Measurements from ENCODE around the gene TMEM191C.
A peak's percentile ranks its signal among the peaks of the same experiment; 100 is the strongest.
"Not testable (repeated sequence)": the region's sequence is repeated elsewhere in the genome, so short reads cannot be mapped to it uniquely, and the experiment has no call there.

Gene TMEM191C

DNA sequence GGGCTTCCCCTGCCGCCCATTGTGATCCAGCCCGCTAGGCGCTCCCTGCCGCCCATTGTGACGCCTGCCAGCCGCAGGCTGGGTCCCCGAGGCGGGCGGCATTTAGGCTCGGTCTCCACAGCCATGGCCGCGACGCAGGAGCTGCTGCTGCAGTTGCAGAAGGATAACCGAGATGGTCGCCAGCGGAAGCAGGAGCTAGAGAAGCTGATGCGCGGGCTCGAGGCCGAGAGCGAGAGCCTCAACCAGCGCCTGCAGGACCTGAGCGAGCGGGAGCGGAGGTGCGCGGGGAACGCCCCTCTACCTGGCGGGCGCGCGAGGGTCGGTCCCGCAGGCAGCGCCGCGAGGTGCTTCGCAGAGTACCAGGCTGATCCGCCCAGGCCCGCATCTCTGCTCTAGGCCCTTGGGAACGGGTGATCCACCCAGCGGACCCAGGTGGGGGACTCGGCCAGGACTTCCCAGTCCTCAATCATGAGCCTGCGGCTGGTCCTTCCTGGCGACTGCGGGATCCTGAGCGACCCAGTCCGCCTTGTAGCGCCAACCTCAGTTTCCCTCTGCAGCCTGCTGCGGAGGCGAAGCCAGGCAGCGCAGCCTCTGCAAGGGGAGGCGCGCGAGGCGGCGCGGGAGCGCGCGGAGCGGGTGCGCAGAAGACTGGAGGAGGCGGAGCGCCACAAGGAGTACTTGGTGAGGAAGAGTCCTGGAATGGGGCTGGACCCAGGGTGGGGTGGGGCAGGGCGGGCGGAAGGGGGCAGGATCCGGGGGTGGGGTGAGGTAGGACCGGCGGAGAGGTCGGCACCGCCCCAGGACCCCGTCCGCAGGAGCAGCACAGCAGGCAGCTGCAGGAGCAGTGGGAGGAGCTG lies at the start of gene TMEM191C:
Gene TMEM191C (plus strand): TSS at position 51 of the 857 bp plus-strand sequence. CDS start 73 bp downstream, at position 124.
- not testable (repeated sequence) for DNase-seq (ENCODE audit: low read depth in 3 of 3)

DNA sequence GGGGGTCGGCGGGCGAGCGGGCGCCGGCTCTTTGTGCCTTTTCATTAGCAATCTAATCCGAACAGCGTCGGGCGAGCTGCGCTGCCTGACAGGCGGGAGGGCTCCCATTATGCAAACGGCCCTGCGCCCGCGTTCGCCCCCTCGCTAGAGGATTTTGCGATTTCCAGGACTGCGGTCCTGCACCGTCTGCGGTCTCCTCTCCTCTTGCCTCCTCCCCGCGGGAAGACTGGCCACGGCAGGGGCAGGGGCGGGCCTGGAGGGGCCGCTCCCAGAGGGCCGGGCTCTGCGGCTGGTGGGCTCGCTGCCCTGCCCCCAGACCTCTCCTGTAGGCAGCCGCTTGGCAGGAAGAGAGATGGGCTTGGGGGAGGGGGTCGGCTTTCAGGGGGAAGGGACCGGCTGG lies 49.3 kb upstream of the TMEM191C start:
- peak in 1 of 3 donors; percentile 12 for DNase-seq (ENCODE audit: low read depth in 3 of 3)

- DNase-seq (ENCODE audit: low read depth in 3 of 3), result not testable (repeated sequence)
These were observed 48.1 kb upstream of the TMEM191C start for GRCh38 chr22:21418974-21419638.

DNA sequence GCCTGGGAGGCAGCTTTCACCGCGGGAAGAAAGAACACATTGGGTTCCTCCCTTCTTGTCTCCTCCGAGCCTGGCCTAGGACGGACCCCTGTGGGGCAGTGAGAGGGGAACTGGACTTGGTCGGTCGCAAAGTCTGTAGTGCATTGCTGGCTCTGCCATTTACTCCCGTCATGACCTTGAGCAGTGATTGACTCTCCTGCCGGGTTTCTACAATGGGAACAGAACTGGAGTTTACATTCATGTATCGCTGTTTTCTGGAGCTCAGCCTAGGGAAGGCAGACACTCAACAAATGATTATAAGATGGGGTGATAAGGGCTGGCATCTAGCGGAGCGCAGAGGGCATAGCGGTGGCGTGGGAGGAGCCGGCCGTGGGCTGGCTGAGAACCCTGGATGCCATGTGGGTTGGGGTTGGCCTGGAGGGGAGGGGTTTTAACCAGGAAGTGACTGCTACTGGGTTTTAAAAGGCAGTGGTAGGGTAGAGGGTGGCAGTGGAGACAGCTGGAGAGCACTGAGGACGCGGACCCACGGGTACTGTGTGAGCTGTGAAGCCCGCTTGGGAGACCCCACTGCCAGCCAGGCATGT lies 46.9 kb upstream of the TMEM191C start:
- not testable (repeated sequence) for DNase-seq (ENCODE audit: low read depth in 3 of 3)

DNA sequence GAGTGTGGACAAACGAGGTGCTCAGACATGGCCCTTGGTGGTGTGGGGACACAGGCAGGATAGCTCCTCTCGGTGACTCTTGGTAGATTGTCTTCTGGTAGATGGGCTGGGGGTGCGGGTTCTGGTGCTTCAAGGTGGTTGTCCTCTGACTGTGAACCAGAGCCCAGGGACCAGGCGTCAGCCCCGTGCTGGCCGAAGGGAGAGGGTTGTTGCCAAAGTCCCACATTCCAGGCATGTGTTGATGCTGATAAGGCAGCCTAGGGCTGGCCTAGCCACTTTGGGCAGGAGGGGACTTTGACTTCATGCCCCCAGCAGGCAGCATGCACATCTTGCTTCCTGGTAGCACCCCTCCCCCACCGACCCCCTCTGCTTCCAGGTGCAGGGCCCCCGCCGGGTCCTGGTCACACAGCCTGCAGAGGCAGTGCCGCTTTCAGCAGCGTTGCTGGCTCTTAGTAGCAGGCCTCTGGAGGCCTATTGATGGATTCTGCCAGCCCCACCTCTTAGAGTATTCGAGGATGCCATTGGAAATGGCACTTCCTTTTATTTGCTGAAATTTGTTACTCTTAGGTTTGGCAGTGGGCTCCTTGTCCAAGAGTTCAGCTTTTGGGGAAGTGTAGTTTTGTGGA lies 43.0 kb upstream of the TMEM191C start:
- not testable (repeated sequence) for DNase-seq (ENCODE audit: low read depth in 3 of 3)

- not testable (repeated sequence) for DNase-seq (ENCODE audit: low read depth in 3 of 3)
These were observed 32.6 kb upstream of the TMEM191C start for GRCh38 chr22:21434378-21435233.

- DNase-seq (ENCODE audit: low read depth in 3 of 3), result not testable (repeated sequence)
These were observed 31.0 kb upstream of the TMEM191C start for GRCh38 chr22:21435998-21436810.

DNA sequence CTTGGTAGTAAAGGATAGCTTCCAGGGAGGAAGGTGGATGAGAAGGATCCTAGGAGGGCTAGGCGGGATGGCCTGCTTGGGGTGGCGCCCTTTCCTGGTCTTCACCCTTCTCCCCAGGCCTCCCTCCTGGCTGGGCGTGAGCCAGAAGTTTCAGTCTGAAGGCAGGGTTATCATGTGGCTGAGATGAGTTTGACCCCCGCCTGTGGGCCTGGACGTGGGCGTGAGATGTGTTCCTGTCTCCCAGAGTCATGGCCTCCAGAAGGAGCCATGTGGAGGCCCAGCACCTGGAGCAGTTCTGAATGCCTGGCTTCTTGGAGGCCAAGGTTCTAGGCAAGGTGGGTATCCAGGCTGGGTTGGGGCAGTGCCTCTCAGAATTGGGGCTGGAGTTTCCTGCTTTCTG lies 29.2 kb upstream of the TMEM191C start:
- not testable (repeated sequence) for DNase-seq (ENCODE audit: low read depth in 3 of 3)

DNA sequence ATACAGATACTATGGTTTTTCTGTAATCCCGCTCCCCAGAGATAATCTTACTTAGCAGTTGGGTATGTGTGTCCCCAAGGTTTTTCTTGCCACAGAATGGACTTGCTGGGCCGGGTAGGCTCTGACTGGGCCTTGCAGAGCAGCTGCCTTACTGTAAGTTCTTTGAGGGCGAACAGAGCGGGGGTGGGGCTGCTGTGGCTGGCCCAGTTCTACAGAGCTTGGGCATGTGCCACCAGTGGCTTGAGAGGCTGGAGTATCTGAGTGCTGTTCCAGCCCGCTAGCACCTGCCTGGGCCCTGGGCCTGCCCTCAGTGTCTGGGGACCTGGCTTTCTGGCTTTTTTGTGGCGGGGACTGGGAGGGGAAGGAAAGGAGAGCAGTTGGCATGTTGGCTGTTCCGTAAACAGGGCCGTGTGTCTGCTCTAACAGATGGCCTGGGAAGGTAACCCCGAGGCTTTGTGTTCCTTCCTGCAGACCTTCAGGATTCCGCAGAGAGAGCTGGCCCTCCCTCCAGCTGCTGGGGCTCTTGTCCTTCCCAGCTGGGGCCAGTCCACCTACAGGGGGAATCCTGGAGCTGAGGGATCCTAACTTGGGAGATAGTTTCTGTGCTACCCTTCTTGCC lies 27.1 kb upstream of the TMEM191C start:
- not testable (repeated sequence) for DNase-seq (ENCODE audit: low read depth in 3 of 3)

DNA sequence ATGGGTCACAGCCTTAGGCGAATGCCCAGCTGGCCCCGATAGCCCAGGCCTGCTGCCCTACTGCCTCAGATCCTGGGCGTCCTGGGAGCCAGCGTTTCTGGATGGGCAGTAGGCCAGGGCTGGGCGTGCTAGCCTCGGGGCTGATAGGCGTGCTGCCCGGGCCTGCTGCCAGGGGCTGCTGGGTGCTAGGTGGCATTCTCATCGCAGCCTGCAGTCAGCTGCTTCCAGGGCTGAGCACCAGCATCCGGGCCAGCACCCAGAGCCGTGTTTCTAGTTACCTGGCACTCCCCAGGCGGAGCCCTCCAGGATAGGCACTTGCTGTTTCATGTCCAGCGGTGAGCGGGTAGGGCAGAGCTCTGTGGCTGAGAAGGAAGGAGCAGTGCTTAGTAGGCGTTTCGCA lies 26.5 kb upstream of the TMEM191C start:
- DNase-seq (ENCODE audit: low read depth in 3 of 3), result not testable (repeated sequence)

- DNase-seq (ENCODE audit: low read depth in 3 of 3), result not testable (repeated sequence)
These were observed 26.0 kb upstream of the TMEM191C start for GRCh38 chr22:21441170-21441569.

- DNase-seq (ENCODE audit: low read depth in 3 of 3), result not testable (repeated sequence)
These were observed 25.1 kb upstream of the TMEM191C start for GRCh38 chr22:21442123-21442522.

DNA sequence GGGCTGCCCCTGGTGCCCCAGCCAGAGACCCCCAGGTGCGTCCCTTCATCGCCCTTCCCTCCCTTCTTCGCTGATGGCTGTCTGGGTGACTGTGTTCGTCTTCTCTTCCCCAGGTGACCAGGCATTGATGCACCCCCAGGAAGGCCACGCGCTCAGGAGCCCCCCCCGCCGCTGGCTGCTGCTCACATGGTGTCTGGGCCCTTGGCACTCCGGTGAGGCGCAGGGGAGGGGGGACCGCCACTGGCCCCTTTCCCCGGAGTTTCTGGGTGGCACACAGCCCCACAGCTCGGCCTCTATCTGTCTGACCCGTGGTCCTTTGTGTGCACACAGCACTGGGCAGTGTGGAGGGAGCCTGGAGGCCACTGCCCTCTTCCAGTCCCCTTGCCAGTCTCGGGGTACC lies 24.5 kb upstream of the TMEM191C start:
- not testable (repeated sequence) for DNase-seq (ENCODE audit: low read depth in 3 of 3)

- no peak for DNase-seq (ENCODE audit: low read depth in 3 of 3)
These were observed 24.0 kb upstream of the TMEM191C start for GRCh38 chr22:21443057-21443734.

DNA sequence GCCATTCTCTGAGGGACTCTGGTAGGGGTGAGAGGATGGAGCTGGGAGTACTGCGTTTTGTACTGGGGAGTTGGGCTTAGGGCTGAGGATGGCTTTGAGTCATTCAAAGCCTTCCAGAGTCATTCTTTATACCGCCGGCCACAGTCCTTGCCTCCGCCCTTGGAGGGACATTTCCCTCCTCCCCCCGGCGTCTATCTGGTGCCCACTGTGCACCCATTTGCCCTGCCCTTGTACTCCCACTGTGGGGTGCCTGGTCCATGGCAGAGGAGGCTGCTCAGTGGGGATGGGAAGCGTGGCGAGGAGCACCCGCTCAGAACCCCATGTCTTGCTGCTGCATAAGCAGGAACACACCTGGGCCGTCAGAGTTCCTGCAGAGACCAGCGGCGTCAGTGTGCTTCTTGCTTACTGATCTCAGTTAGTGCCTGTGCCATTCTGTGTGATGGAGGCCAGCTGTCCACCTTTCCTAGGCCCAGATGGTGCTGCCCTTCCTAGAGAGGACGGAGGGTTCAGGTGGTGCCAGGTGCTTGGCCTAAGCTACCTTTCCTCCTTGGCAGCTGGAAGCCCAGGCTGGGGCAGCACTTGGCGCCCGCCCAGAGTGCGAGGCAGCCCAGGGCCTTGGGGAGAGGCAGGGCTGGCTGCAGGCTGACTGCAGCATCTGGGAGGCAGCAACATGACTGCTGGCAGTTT lies 23.3 kb upstream of the TMEM191C start:
- DNase-seq (ENCODE audit: low read depth in 3 of 3), result no peak

- no peak for DNase-seq (ENCODE audit: low read depth in 3 of 3)
These were observed 22.3 kb upstream of the TMEM191C start for GRCh38 chr22:21444701-21445436.

GRCh38 chr22:21445437-21446127 lies 21.6 kb upstream of the TMEM191C start:
- DNase-seq (ENCODE audit: low read depth in 3 of 3), result no peak

Data from stimulated activated CD4-positive, alpha-beta T cell treated with anti-CD3 and anti-CD28 coated beads, TNF-alpha, amount 100 ng/mL, for 48 hours (primary cell).